HUES48 (cell line): ENCODE data around the gene PRM2.

Experiments used
- H3K27ac ChIP-seq: one replicate; pipeline ENCODE4 v1.7.0; 2013; ENCODE audit warnings: low read depth, low read length, inconsistent platforms
- H3K27me3 ChIP-seq: 2 replicates; pipeline ENCODE4 v1.6.1; 2013; ENCODE audit warnings: mild to moderate bottlenecking, low read length; ENCODE audit not compliant: control insufficient read depth, insufficient read depth
- H3K36me3 ChIP-seq: 2 replicates; pipeline ENCODE4 v1.6.1; 2013; ENCODE audit warnings: low read length; ENCODE audit not compliant: control insufficient read depth, insufficient read depth
- H3K4me1 ChIP-seq: 2 replicates; pipeline ENCODE4 v1.6.1; 2013; ENCODE audit warnings: mild to moderate bottlenecking, low read length; ENCODE audit not compliant: control insufficient read depth, insufficient read depth
- H3K4me3 ChIP-seq: 2 replicates; pipeline ENCODE4 v1.5.1; 2013; ENCODE audit warnings: mild to moderate bottlenecking, low read depth, low read length
- H3K9ac ChIP-seq: 2 replicates; pipeline ENCODE4 v1.6.1; 2013; ENCODE audit warnings: mild to moderate bottlenecking, low read depth, low read length, moderate library complexity
- H3K9me3 ChIP-seq: 2 replicates; pipeline ENCODE4 v1.6.1; 2013; ENCODE audit warnings: low read length; ENCODE audit not compliant: control insufficient read depth, insufficient read depth

The PRM2 gene

DNA sequence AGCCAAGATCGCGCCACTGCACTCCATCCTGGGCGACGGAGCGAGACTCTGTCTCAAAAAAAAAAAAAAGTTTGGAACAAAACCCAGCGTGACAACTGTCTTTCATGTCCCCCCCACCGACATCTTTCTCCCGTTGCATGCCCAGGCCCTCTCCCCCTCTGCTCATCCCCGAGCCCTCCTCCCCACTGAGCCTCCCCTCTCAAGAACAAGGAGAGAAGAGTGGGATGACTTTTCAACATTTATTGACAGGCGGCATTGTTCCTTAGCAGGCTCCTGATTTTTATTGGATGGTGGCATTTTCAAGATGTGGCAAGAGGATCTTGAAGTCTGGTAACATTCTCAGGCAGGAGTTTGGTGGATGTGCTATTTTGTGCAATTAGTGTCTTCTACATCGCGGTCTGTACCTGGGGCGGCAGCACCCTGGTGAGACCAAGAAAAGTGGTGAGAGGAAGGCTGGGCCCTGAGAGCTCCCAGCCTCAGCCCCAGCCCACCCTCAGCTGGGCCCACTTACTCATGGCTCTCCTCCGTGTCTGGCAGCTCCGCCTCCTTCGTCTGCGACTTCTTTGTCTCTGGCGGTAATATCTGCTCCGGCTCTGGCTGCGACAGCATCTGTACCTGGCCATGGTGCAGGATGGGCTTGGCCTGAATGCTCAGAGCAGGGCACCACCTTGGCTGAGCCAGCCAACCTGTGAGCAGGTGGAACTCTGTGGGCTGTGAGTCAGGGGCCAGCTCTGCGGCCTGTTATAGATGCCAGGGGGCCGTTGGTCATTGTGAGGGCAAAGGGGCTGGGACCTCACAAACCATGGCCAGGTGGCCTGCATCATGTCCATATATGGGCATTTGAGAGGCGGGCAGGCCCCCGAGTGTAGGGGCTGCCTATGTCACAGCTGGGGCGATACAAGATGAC is 4.6 kb upstream of the PRM2 start, which contains the start of gene PRM1:
TSS of gene PRM1 (minus strand) at position 715 of the 907 bp plus-strand sequence. CDS start at position 623, 92 bp downstream.
- no peaks in the 10 kb centered on the region for H3K4me1 ChIP-seq

DNA sequence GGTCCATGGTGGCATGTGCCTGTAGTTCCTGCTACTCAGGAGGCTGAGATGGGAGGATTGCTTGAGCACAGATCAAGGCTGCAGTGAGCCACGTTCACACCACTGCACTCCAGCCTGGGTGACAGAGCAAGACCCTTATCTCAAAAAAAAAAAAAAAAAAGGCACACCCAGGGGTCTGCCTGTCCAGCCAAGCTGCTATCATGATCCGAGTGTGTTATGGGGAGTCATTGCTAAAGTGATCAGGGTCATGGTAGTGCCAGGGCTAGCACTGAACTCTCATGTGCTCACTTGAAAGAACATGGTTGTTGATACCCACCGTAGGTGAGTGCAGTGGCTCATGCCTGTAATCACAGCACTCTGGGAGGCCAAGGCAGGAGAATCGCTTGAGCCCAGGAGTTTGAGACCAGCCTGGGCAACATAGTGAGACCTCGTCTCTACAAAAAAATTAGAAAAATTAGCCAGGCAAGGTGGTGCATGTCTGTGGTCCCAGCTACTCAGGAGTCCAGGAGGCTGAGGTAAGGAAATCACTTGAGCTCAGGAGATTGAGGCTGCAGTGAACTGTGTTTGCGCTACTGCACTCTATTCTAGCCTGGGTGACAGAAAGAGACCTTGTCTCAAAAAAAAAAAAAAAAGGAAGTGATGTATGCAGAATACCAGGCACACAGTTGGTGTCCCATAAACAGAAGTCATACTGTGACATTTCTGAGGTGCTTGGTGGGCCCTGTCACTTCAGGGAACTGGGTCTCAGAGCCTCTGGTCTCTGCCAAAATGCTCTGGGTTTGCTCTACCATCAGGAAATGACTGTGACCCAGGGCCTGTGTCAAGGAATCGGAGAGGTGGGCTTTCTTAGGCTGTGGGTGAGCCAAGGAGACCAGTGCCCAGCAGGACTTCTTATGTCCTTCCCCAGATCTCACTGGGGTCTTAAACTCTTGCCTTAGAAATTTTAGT is 2.7 kb upstream of the PRM2 start:
- no peak overlapping the region for H3K4me3 ChIP-seq
- no peaks in the 10 kb centered on the region for H3K27me3 ChIP-seq
- H3K9me3 ChIP-seq = no peaks in the 10 kb centered on the region
- H3K36me3 ChIP-seq = no peaks in the 10 kb centered on the region
- H3K27ac ChIP-seq = no peak overlapping the region
- H3K9ac ChIP-seq = no peak overlapping the region
- no peaks in the 10 kb centered on the region for H3K4me1 ChIP-seq

More for the DNA sequence above, 4.6 kb upstream of the PRM2 start, which contains the start of gene PRM1:
- no peaks in the 10 kb centered on the region for H3K27me3 ChIP-seq
- H3K9me3 ChIP-seq = no peaks in the 10 kb centered on the region
- H3K4me3 ChIP-seq = no peak within 1 kb of the TSS
- no peak within 1 kb of the TSS for H3K9ac ChIP-seq
- H3K36me3 ChIP-seq = no peaks in the 10 kb centered on the region
- H3K27ac ChIP-seq = no peak within 1 kb of the TSS

DNA sequence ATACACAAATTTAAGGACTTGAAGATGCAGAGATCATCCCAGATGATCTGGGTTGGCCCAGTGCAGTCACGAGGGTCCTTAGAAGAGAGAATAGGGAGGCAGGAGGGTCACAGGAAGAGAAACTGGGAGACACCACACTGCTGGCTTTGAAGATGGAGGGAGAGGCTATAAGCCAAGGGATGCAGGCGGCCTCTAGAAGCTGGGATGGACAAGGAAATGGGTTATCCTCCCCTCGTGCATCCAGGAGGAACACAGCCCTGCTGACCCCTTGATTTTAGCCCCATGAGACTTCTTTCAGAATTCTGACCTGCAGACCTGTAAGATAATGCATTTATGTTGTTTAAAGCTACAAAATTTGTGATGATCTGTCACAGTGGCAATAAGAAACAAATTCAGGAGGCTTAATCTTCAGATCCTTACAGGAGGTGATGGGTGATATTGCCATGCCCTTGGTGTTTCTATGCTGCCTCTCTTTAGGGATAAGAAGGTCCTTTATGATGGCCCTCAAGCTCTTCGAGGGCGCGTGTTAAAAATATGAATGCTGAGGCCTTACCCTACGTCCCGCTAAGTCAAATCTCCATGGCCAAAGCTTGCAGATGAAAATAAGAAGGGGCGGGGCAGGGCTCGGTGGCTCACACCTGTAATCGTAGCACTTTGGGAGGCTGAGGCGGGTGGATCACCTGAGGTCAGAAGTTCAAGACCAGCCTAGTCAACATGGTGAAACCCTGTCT is 1.5 kb upstream of the PRM2 start:
- Histone ChIP-seq H3K9me3 (no peaks in the 10 kb centered on the region), H3K9ac (no peak overlapping the region), H3K27ac (no peak overlapping the region), H3K36me3 (no peaks in the 10 kb centered on the region), H3K4me3 (no peak overlapping the region), H3K4me1 (0 out of 2 replicates have a peak, but pooled peaks cover 3% of the 10 kb centered on the region), H3K27me3 (no peaks in the 10 kb centered on the region)

DNA sequence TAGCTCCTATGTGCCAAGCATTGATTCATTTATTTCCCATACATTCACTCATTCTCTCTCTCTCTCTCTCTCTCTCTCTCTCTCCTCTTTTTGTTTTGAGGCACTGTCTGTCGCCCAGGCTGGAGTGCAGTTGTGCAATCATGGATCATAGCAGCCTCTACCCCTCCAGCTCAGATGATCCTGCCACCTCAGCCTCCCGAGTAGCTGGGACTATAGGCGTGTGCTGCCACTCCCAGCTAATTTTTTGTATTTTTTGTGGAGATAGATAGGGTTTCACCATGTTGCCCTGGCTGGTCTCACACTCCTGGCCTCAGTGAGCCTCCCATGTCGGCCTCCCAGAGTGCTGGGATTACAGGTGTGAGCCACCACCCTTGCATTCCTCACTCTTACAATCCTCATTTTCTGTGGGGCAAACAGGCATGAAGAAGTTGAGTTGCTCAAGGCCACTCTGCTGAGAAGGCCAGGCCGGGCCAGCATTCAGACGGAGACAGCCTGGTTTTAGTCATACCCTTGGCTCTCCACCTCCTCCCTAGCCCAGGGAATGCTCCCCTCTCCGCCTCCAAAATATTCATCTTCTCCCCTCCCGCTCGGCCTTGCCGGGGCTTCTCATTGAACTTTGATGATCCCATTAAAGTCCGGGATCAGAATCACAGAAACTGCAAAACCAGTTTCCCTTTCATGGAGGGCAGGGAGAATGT is 765 bp upstream of the PRM2 start:
- H3K9me3 ChIP-seq = no peaks in the 10 kb centered on the region
- H3K9ac ChIP-seq = no peak overlapping the region
- no peaks in the 10 kb centered on the region for H3K36me3 ChIP-seq
- no peak overlapping the region for H3K27ac ChIP-seq
- 0 out of 2 replicates have a peak, but pooled peaks cover 3% of the 10 kb centered on the region for H3K4me1 ChIP-seq
- H3K27me3 ChIP-seq = no peaks in the 10 kb centered on the region
- no peak overlapping the region for H3K4me3 ChIP-seq

DNA sequence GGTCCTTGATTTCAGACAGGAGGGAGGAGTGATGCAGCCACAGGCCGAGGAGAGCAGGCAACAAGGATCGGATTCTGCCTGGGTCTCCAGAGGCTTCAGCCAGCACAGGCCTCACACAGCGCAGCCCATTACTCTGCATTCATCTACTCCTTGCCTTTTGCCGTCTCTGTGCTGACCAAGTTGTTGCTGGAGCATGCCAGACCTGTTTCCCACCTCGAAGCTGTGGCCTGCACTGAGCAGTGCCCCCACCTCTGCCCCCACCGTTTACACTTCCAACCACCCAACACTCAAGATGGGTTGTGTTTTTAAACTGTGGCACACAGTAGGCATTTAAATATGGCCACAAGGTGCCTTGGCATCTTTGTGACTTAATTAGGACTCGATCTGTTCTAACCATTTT is 1.3 kb downstream of the PRM2 start:
- no peak overlapping the region for H3K27ac ChIP-seq
- H3K9me3 ChIP-seq = no peaks in the 10 kb centered on the region
- H3K9ac ChIP-seq = no peak overlapping the region
- H3K27me3 ChIP-seq = no peaks in the 10 kb centered on the region
- no peaks in the 10 kb centered on the region for H3K36me3 ChIP-seq
- no peak overlapping the region for H3K4me3 ChIP-seq
- 0 out of 2 replicates have a peak, but pooled peaks cover 3% of the 10 kb centered on the region for H3K4me1 ChIP-seq

DNA sequence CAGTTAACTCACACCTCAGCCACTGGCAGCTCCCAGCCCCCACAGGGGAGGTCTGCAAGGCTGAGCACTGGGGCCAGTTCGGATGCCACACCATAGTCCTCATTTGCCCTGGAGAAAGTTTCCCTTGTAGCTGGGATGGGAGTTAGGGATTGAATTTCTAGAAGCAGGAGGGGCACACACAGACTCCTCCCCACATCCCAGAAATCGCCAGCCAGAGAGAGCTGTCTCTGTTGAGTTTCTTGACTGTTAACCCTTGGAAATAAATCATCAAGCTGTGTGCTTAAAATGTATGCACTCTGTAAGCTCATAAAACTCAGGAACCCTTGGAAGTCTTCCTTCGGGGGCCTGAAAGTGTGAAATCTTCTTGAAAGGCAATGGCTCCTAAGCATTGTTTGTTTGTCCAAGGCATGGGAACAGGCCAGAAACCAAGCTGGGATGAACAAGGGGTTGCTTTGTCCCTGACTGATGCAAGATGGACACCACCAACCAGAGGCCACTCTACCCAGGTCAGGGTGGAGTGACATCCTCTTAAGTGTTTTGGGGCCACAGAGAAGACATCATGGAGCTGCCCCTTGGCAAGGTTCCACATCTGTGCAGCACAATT is 2.5 kb downstream of the PRM2 start:
- H3K27ac ChIP-seq = no peak overlapping the region
- no peaks in the 10 kb centered on the region for H3K9me3 ChIP-seq
- no peaks in the 10 kb centered on the region for H3K36me3 ChIP-seq
- H3K4me1 ChIP-seq = 0 out of 2 replicates have a peak, but pooled peaks cover 3% of the 10 kb centered on the region
- H3K27me3 ChIP-seq = no peaks in the 10 kb centered on the region
- H3K4me3 ChIP-seq = no peak overlapping the region
- H3K9ac ChIP-seq = no peak overlapping the region

DNA sequence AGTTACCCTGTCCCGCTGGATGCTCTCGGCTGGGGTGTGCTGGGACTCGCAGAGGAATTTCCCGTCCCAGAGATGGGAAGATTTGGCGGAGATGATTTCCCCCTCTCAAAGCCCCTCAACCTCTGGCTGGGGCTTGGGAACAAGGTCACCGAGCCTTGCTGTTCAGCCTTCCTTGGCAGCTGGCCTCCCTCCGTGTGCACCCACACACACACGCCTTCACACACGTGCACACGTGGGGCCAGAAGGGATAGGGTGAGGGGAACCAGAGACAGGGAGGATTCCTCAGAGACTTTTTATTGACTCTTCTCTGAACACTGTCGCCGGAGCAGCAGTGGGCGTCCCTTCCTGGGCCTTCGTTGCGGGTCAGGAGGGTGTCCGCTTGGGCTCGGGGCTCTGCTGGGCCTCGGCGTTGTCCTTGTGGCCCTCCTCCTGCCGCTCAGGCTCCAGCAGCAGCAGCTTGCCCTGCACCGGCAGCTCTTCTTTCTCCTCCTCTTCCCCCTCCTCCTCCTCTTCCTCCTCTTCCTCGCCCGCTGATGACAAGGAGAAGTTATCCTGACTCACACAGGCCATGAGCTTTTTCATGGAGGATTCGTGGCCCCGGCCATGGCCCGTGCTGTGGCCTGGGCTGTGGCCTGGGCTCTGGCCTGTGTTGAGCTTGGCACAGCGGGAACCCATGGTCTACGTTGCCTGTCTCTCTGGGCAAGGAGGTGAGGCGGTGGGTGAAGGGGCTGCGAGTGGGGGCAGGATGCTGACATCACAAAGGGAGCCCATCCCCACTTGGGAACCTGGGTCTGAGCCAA is 3.2 kb downstream of the PRM2 start, which contains the start of gene PRM3:
TSS of gene PRM3 (minus strand) at position 709 of the 800 bp plus-strand sequence. CDS start at position 675, 34 bp downstream.
- Histone ChIP-seq H3K27me3 (no peaks in the 10 kb centered on the region), H3K27ac (no peak within 1 kb of the TSS), H3K9ac (no peak within 1 kb of the TSS), H3K4me1 (0 out of 2 replicates have a peak, but pooled peaks cover 3% of the 10 kb centered on the region), H3K4me3 (no peak within 1 kb of the TSS), H3K9me3 (no peaks in the 10 kb centered on the region), H3K36me3 (no peaks in the 10 kb centered on the region)

DNA sequence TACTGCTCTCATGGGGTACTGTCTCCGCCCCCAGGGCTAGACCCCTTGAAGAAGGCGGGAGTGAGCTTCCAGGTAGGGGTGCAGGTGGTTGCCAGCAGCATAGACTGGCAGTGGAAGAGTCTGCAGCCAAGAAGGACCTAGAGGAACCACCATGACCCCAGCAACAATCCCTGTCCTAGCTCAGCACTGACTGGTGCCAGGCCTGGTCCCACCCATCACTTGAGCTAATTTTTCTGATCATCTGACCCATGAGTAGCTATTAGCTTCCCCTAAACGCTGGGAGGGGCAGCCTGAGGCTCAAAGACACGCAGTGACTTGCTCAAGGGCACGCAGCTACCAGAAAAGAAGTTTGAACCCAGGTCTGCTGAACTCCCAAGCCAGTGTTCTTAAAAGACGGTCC is 3.8 kb downstream of the PRM2 start:
- Histone ChIP-seq H3K9me3 (no peaks in the 10 kb centered on the region), H3K36me3 (no peaks in the 10 kb centered on the region), H3K4me1 (0 out of 2 replicates have a peak, but pooled peaks cover 3% of the 10 kb centered on the region), H3K27me3 (no peaks in the 10 kb centered on the region), H3K27ac (no peak overlapping the region), H3K4me3 (no peak overlapping the region), H3K9ac (no peak overlapping the region)

DNA sequence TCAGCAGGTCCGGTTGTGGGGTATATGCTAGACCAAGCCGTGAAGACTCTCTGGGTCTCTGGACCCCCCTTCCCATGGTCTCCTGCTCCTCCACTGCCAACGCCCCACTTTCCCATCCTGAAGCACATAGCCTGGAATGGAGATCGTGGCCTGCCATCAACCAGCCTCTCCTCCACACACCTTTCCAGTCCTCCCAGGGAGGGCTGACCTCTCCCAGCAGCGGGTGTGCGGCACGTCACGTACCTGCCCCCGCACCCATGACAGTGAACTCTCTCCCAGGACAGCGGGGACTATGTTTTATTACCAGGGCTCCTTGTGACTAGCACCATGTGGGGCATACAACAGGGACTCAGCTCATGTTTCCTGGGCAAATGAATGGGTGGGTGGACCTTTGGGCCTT is 4.7 kb downstream of the PRM2 start:
- no peaks in the 10 kb centered on the region for H3K36me3 ChIP-seq
- H3K27ac ChIP-seq = no peak overlapping the region
- H3K27me3 ChIP-seq = no peaks in the 10 kb centered on the region
- 0 out of 2 replicates have a peak, but pooled peaks cover 3% of the 10 kb centered on the region for H3K4me1 ChIP-seq
- no peak overlapping the region for H3K9ac ChIP-seq
- H3K9me3 ChIP-seq = no peaks in the 10 kb centered on the region
- no peak overlapping the region for H3K4me3 ChIP-seq
